ENCODE data around the gene PDZD2.
"Not testable (repeated sequence)": the region's sequence is repeated elsewhere in the genome, so short reads cannot be mapped to it uniquely, and the experiment has no call there.

Gene PDZD2

GRCh38 chr5:31769530-31769929 lies 130.6 kb downstream of the PDZD2 start:
- DNase-seq (ENCODE audit: low read depth): no peak

DNA sequence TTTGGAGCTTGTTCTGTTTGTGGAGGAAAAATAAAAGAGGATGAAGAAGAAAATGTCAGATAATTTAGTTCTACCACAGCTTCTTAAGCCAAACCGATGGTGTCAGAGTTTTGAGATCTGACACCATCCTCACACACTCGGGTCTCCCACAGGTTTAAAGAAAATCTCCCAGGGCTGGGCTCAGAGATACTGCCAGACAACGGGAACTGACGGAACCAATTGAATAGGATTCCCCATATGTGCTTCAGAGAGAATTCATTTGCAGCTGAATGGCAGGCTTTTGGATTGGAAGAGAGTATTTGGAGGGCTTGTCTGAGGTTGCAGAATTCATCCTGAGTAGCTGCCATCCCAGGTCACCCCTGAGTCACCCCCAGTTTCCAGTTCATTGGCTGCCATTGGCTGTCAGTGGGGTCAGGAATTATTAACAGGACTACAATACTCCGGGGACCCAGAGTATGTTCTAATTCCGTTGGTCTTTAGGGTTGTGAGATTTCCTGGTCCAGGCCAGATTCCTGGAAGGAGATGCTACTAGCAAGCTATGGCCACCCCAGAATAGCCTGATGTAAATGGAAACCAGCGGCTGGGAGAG lies 131.3 kb downstream of the PDZD2 start:
- no peak for DNase-seq (ENCODE audit: low read depth)

DNA sequence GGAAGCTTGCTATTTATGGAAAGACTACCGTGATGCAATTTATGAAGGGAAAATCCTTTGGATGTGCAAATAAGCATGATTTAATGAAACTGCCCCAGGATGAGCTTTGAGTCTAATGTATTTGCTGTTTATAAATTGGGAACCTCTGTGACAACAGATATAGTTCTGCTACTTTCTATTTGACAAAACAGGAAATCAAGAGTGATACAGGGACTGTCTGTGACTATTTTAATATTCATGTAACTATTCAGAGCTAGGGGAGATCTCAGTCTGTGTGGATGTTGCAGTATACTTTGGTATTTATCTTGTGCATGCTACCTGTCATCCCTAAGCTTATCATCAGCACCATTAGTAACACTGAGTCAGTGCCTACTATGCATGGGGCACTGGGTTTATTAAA lies 132.1 kb downstream of the PDZD2 start:
- DNase-seq (ENCODE audit: low read depth): no peak

- no peak for DNase-seq (ENCODE audit: low read depth)
These were observed 132.6 kb downstream of the PDZD2 start for GRCh38 chr5:31771500-31771899.

DNA sequence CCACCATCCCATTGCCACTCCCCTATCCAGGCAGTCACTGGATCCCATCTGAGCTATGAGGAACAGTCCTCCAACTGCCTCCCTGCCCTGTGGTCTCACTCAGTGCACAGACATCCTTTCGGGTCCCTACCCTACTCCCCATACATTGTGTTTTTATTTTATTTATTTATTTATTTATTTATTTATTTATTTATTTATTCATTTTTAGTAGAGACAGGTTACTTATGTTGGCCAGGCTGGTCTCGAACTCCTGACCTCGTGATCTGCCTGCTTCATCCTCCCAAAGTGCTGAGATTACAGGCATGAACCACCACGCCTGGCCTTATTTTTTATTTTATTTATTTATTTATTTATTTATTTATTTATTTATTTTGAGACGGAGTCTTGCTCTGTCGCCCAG lies 137.4 kb downstream of the PDZD2 start:
- DNase-seq (ENCODE audit: low read depth): not testable (repeated sequence)

DNA sequence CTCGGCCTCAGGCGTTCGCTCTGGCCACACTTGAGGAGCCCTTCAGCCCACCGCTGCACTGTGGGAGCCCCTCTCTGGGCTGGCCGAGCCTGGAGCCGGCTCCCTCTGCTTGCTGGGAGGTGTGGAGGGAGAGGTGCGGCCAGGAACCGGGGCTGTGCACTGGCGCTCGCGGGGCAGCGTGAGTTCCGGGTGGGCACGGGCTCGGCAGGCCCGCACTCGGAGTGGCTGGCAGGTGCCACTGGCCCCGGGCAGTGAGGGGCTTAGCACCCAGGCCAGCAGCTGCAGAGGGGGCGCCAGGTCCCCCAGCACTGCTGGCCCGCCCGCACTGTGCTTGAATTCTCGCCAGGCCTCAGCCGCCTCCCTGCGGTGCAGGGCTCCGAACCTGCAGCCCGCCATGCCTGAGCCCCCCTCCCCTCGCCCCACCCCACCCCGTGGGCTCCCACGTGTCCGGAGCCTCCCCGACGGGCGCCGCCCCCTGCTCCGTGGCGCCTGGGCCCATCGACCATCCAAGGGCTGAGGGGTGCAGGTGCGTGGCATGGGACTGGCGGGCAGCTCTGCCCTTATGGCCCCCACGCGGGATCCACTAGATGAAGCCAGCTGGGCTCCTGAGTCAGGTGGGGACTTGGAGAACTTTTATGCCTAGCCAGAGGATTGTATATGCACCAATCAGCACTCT lies 138.2 kb downstream of the PDZD2 start:
- DNase-seq (ENCODE audit: low read depth): no peak

GRCh38 chr5:31781772-31782171 lies 142.8 kb downstream of the PDZD2 start:
- DNase-seq (ENCODE audit: low read depth): no peak

- no peak for DNase-seq (ENCODE audit: low read depth)
These were observed 144.2 kb downstream of the PDZD2 start for GRCh38 chr5:31783086-31783645.

DNA sequence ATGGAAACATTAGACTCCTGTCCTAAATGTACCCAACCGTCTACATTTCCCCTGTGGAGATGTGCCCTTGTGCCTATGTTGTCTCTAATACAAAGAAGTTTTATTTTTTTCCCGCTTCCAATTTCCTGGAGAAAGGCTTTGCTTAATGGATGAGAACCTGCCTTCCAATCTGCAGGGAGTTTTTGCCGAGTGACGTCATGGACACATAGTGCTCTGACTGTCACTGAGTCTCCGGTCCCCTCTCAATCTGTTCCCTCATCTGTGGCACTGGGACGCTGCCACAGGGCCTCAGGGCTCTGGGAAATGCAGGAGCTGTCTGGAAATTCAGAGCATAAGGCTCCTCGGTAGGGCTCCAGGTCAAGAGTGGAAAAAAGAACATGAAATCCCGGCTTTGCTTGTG lies 144.8 kb downstream of the PDZD2 start:
- no peak for DNase-seq (ENCODE audit: low read depth)

DNA sequence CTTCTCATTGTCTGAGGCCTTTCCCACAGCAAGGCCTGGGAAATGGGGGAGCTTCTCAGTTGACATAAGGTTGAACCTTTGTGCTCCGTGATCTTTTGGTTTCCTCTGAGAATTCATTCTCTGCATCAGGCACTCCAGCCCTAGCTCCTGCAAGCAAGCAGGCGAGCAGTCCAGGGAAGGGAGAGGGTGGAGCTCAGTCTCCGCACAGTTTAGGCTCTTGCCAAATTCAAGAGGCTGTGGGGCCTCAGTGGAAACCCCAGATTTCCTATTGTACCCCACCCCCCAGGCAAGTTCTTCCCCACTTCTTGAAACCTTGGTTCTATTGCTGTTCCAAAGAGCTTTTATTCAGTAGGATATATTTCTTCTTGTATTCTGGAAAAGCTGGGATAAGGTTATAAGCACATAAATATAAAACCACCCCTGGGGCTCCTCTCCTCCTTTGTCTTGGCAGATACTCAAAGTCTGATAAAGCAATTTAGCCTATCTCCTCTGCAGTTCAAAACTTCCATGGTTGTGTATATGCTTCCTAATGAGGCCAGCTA lies 147.2 kb downstream of the PDZD2 start:
- no peak for DNase-seq (ENCODE audit: low read depth)

DNA sequence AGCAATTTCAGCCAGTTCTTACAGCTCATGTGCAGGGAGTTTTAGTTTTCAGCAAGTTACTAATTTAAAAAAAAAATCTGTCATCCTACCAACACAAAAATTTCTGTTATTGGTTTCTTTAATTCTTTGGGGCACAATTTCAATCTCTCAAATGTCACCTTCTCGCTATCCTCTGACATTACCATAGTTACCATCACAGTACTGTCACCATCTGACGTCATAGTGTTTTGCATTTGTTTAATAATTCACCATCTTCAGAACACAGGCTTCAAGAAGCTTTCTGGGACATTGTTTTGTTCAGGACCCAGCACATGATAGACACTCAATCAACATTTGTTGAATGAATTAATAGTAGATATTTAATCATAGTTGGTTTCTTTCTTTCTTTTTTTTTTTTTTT lies 155.1 kb downstream of the PDZD2 start:
- DNase-seq (ENCODE audit: low read depth): no peak

- no peak for DNase-seq (ENCODE audit: low read depth)
These were observed 159.2 kb downstream of the PDZD2 start for GRCh38 chr5:31798168-31798567.

- no peak for DNase-seq (ENCODE audit: low read depth)
These were observed 161.4 kb downstream of the PDZD2 start for GRCh38 chr5:31800351-31800750.

DNA sequence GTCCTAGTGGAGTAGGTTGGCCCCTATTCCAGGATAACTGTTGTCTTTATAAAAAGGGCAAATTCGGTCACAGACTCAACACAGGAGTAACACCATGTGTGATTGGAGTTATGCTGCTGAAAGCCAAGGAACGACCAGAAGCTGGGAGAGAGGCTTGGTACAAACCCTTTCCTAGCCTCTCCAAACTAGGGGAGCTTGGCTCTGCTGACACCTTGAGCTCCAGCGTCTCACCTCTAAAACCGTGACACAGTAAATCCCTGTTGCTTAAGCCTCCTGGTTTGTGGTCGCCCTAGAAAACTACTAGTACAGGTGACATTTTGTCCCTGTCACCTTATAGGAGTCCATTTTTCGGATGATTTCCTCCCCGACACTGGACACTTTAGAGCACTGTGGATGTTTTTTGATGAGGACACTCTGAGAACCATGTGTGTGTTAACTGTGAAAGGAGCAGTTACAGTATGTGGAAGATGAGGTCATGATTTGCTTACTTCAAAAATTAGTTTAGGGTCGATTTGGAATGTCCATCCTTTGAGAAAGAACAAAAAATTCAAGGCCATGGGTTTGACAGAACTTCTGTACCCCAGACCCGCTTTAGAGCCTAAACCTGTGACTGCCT lies 167.0 kb downstream of the PDZD2 start:
- DNase-seq (ENCODE audit: low read depth): no peak

- no peak for DNase-seq (ENCODE audit: low read depth)
These were observed 167.6 kb downstream of the PDZD2 start for GRCh38 chr5:31806561-31806960.

DNA sequence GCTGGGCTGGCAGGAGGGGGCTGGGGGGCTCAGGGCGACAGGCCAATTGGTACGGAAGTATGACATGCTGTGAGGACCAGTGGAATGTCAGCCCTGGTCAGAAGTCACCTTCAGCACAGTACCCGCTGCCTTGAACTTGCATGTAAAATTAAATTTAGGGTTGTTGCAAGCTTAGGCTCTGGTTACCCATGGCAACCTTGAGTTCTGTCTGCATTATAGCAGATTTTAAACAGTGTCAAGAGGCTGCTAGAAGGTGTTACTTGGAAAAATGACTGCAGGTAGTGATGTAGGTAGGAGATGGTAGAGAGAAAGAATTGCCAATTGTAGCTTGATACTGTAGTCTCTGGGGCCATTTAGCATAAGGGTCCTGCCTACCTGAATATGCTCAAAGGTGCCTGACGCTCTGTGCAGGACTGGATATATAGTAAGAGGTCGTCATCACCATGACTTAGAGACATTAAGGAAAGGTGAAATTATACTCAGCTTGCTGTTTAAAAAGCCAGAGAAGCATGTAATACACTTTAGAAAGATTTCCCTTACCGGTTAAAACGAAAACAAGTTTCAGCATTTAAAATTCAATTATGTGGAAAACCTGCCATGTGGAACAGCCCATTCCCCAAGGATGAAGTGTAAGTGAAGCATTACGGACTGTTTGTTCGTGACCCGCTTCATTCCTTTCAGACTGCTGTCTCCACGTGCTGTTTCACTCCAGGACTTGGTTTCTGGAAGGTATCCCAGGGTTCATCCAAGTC lies 169.0 kb downstream of the PDZD2 start:
- DNase-seq (ENCODE audit: low read depth): no peak

- DNase-seq (ENCODE audit: low read depth): no peak
These were observed 170.3 kb downstream of the PDZD2 start for GRCh38 chr5:31809050-31809870.

DNA sequence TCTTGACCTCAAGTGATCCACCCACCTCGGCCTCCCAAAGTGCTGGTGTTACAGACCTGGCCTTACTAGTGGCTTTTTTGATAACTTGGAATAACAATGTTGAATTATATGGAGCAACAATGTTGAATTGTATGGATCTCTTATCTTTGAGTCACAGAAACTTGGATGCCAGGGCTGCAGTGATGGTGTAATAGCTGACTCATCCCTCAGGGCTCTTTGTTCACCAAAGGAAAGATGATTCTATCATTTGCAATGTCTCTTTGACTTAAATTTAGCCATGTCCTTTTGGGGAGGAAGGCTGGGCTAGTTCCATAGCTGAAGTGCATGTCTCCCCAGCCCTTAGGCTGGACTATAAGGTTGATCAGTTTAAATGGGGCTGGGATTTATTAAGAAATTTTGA lies 172.3 kb downstream of the PDZD2 start:
- no peak for DNase-seq (ENCODE audit: low read depth)

- DNase-seq (ENCODE audit: low read depth): no peak
These were observed 176.4 kb downstream of the PDZD2 start for GRCh38 chr5:31815376-31815775.

- no peak for DNase-seq (ENCODE audit: low read depth)
These were observed 181.1 kb downstream of the PDZD2 start for GRCh38 chr5:31819926-31820516.

DNA sequence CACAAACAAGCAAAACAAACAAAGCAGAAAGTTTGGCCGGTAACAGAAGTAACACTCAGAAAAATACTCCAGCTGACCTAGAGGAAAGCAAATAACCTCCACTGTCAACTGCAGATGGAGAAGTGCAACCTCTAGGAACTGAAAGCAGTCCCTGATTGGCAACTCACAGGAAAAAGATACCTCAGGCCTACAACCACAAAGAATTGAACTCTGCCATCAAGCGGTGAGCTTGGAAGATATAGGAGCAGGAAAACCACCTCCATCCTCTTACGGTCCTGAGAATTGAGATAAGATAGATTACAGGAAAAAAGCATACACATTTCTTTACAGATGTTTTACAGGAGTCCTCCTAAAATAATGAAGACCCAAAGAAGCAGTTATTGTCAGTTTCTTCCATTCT lies 184.5 kb downstream of the PDZD2 start:
- no peak for DNase-seq (ENCODE audit: low read depth)
